ENCODE results near the gene SERPINA5.

DNA sequence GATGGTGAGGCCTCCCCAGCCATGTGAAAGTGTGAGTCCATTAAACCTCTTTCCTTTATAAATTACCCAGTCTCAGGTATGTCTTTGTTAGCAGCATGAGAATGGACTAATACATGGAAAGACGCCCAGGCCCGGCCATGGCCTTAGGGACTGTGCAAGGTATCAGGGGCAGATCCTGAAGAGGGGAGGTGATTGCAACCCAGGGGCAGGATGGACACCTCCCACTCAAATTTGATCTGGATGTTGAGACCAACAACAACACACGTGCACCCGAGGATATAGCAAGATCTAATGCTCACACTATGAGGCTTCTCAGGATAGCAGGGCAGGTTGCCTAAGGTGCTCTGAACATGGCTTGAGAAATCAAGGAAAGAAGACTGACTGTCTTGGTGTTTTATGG lies 33.5 kb upstream of the SERPINA5 start:
- TF ChIP-seq, protein P1, sequence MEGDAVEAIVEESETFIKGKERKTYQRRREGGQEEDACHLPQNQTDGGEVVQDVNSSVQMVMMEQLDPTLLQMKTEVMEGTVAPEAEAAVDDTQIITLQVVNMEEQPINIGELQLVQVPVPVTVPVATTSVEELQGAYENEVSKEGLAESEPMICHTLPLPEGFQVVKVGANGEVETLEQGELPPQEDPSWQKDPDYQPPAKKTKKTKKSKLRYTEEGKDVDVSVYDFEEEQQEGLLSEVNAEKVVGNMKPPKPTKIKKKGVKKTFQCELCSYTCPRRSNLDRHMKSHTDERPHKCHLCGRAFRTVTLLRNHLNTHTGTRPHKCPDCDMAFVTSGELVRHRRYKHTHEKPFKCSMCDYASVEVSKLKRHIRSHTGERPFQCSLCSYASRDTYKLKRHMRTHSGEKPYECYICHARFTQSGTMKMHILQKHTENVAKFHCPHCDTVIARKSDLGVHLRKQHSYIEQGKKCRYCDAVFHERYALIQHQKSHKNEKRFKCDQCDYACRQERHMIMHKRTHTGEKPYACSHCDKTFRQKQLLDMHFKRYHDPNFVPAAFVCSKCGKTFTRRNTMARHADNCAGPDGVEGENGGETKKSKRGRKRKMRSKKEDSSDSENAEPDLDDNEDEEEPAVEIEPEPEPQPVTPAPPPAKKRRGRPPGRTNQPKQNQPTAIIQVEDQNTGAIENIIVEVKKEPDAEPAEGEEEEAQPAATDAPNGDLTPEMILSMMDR (IDR thresholded peaks at IDR 0.05) = no peak
- TF ChIP-seq, protein P2, sequence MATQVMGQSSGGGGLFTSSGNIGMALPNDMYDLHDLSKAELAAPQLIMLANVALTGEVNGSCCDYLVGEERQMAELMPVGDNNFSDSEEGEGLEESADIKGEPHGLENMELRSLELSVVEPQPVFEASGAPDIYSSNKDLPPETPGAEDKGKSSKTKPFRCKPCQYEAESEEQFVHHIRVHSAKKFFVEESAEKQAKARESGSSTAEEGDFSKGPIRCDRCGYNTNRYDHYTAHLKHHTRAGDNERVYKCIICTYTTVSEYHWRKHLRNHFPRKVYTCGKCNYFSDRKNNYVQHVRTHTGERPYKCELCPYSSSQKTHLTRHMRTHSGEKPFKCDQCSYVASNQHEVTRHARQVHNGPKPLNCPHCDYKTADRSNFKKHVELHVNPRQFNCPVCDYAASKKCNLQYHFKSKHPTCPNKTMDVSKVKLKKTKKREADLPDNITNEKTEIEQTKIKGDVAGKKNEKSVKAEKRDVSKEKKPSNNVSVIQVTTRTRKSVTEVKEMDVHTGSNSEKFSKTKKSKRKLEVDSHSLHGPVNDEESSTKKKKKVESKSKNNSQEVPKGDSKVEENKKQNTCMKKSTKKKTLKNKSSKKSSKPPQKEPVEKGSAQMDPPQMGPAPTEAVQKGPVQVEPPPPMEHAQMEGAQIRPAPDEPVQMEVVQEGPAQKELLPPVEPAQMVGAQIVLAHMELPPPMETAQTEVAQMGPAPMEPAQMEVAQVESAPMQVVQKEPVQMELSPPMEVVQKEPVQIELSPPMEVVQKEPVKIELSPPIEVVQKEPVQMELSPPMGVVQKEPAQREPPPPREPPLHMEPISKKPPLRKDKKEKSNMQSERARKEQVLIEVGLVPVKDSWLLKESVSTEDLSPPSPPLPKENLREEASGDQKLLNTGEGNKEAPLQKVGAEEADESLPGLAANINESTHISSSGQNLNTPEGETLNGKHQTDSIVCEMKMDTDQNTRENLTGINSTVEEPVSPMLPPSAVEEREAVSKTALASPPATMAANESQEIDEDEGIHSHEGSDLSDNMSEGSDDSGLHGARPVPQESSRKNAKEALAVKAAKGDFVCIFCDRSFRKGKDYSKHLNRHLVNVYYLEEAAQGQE (IDR thresholded peaks at IDR 0.05; ENCODE audit: low read depth, low read length) = no peak
- TF ChIP-seq RCOR1 (IDR thresholded peaks at IDR 0.05; ENCODE audit: low read length) (no peak), JUND (IDR thresholded peaks at IDR 0.05) (no peak), EP300 (IDR thresholded peaks at IDR 0.05; ENCODE audit: borderline replicate concordance in 1 of 2, low read depth in 1 of 2, low read length in 1 of 2) (no peak)
- TF ChIP-seq, protein P3, sequence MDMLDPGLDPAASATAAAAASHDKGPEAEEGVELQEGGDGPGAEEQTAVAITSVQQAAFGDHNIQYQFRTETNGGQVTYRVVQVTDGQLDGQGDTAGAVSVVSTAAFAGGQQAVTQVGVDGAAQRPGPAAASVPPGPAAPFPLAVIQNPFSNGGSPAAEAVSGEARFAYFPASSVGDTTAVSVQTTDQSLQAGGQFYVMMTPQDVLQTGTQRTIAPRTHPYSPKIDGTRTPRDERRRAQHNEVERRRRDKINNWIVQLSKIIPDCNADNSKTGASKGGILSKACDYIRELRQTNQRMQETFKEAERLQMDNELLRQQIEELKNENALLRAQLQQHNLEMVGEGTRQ (IDR thresholded peaks at IDR 0.05; ENCODE audit: borderline replicate concordance, low read depth, low read length) = no peak

All from SK-N-SH (cell line).